GM12872 (cell line): ENCODE results near the gene VPREB3.

Experiments
- CTCF ChIP-seq: IDR thresholded peaks from 3 replicates; pipeline ENCODE4 v1.5.1; 2011; ENCODE audit warnings: low read depth, mild to moderate bottlenecking, low read length, moderate library complexity; ENCODE audit not compliant: insufficient read depth

The VPREB3 gene

GRCh38 chr22:23743303-23743705, 10.9 kb downstream of the VPREB3 start:
- TF ChIP-seq CTCF, result no peak

- TF ChIP-seq CTCF, result no peak
Observed at GRCh38 chr22:23742505-23743264, 11.5 kb downstream of the VPREB3 start.

DNA sequence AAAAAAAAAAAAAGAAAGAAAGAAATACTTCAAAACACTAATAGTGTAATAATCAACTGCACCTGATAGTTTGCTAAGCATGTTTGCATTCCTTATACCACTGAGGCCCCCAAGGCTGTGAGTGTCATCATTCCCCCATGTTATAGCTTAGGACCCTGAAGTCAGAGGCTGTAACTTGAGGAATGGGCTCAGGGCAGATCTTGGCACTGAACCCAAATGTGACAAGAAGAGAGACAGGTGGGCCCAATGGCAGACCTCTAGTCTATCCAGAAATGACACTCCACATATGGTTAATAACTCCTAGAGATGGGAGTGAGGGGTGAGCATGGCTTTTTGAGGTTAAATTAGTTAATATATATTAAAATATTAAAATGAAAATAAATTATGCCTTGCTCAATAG, 16.5 kb downstream of the VPREB3 start:
- TF ChIP-seq CTCF, result no peak

DNA sequence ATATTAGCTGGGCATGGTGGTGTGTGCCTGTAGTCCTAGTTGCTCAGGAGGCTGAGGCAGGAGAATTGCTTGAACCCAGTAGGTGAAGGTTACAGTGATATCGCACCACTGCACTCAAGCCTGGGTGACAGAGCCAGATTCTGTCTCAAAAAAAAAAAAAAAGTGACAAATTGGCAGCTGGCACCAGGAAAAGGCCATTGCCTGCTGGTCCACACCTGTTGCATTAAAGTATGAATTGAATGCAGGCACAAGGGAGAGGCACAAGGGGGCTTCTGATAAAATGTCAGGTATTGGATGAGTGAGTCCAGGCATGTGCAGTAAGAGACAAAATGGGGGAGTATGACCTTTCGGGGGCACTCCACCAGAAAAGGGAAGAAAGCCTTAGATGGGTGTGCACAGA, 31.5 kb downstream of the VPREB3 start:
- TF ChIP-seq CTCF, result no peak

DNA sequence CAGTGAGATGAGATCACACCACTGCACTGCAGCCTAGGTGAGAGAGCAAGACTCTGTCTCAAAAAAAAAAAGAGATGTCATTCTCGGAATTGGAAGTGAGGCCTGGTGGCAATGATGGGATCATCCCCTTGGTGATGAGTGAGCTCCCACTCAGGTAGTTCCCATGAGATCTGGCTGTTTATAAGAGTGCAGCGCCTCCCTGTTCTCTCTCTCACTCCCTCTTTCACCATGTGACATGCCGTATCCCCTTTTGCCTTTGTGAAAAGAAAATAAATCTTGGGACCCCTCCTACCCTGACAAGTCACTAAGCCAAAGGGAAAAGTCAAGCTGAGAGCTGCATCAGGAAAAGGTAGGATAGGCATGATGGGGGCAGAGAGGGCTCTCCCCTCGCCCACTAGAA, 32.1 kb downstream of the VPREB3 start:
- no peak for TF ChIP-seq CTCF

DNA sequence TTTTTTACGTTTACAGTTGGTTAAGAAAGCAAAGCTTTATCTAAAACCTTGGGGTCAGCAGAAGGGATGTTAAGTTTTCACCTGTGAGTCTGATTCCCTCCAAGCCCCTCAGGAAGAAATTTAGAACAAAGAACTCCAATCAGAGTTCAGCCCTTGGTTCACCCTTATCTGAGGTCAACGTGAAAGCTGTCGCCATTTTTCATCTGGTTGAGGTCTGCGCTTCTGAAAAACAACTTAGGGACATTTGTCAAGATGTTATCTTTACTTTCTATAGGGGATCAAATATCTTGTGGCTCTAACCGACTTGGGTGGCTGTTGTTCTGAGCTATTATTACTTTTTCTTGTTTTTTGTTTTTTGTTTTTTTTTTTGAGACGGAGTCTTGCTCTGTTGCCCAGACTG, 33.4 kb downstream of the VPREB3 start:
- no peak for TF ChIP-seq CTCF

DNA sequence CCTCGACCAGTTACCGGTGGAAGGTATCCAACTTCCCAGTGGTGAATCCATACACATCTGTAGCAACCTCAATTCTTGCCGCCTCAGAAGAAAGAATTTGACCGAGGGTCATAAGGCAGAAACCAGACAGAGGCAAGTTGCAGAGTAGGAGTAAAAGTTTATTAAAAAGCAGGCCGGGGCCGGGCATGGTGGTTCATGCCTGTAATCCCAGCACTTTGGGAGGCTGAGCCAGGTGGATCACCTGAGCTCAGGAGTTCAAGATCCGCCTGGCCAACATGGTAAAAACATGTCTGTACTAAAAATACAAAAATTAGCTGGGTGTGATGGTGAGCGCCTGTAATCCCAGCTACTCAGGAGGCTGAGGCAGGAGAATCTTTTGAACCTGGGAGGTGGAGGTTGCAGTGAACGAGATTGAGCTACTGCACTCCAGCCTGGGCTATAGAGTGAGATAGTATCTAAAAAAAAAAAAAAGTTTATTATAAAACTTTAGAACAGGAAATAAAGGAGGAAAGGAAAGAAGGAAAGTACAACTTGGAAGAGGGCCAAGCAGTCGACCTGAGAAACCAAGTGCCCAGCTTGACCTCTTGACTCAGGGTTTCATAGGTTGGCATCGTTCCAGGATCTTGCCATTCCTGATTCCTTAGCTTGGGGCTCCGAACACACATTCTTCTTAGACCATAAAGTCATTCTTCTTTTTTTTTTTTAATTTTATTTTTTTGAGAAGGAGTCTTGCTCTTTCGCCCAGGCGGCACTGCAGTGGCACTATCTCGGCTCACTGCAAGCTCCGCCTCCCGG, 35.7 kb downstream of the VPREB3 start:
- no peak for TF ChIP-seq CTCF
